Right lobe of liver (tissue), 4 donors: ENCODE data around the gene SPECC1L.

Experiments used
- POLR2A ChIP-seq: fragments of 450-650 bp; IDR thresholded peaks from one replicate; pipeline ENCODE4 v1.6.1; 2017; ENCODE audit warnings: antibody characterized with exemption, mild to moderate bottlenecking
- TF ChIP-seq, protein P1 (sequence below), 4 donors: fragments of 200-600 bp in 3 of 4; fragments of 450-650 bp in 1 of 4; IDR thresholded peaks; one replicate each; pipeline versions ENCODE4 v1.5.1 to v1.8.0; 2016 to 2022; ENCODE audit warnings: antibody characterized with exemption in 4 of 4, mild to moderate bottlenecking in 2 of 4
- donor health status: DM: no; HTN: no; CAD: no.
- donor health status: DM: no; HTN: no; CAD: no.
- donor health status: DM: no; HTN: yes; CAD: no.

DNA sequence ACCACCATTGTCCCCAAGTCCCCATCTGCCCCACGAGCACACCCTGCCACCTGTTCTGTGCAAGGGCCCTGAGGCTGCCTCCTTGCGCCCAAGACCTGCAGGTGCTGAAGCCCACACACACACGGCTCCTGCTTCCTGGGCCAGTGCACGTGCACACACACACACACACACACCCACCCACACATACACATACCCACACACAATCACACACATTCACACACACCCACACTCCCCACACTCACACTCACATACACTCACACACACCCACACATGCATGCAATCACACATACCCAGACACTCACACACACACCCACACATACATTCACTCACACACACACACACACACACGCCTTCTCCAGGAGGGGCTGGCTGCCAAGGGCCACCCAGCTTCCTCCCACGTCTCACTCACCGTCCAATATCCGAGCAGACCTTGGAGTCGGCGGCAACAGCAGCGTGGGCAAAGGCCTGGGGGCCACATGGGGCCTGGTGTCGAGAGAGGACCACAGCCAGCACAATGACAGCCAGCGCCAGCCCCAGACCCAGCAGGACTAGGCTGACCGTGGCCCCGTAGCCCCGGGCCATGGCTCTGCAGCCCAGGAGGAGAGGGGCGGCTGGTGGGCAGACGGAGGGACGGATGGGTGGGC is 26.4 kb upstream of the SPECC1L start:
- TF ChIP-seq, protein P1, sequence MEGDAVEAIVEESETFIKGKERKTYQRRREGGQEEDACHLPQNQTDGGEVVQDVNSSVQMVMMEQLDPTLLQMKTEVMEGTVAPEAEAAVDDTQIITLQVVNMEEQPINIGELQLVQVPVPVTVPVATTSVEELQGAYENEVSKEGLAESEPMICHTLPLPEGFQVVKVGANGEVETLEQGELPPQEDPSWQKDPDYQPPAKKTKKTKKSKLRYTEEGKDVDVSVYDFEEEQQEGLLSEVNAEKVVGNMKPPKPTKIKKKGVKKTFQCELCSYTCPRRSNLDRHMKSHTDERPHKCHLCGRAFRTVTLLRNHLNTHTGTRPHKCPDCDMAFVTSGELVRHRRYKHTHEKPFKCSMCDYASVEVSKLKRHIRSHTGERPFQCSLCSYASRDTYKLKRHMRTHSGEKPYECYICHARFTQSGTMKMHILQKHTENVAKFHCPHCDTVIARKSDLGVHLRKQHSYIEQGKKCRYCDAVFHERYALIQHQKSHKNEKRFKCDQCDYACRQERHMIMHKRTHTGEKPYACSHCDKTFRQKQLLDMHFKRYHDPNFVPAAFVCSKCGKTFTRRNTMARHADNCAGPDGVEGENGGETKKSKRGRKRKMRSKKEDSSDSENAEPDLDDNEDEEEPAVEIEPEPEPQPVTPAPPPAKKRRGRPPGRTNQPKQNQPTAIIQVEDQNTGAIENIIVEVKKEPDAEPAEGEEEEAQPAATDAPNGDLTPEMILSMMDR (IDR thresholded peaks at IDR 0.05), result no peak
- no peak for TF ChIP-seq POLR2A
